HepG2 (cell line): Measurements from ENCODE around the gene TMCC1. TPM values are rescaled to one million over a fixed set of nuclear protein-coding genes. Genes with fewer than 3 reads are reported as not detected.

Experiments used
- ATAC-seq: fragments of 200-7000 bp; cut with Tn5 transposase; 3 replicates; pipeline ENCODE4 v1.9.1; 2020; ENCODE audit warnings: mild to moderate bottlenecking, moderate library complexity
- BruUV-seq: library from RNA; stranded (reverse); fragments of 400-500 nt; replicated peaks from 2 replicates; lab custom pipeline; 2021; lab: Mats Ljungman, UMichigan
- CTCF ChIA-PET: fragments of 300-600 bp; formaldehyde crosslinking; extraction: SDS; loops from one replicate; lab custom pipeline; 2021; ENCODE audit warnings: low total read pairs, inconsistent platforms, low intra/inter-chr PET ratio; lab: Yijun Ruan, JAX
- POLR2A ChIA-PET: fragments of 350-600 bp; sonication (Branson Sonifier 250); formaldehyde crosslinking; loops from one replicate; lab custom pipeline; 2020; ENCODE audit warnings: antibody characterized with exemption, inconsistent platforms; lab: Yijun Ruan, JAX
- DNase-seq: peaks from one replicate; pipeline ENCODE4 v3.0.0-alpha.2; 2015; ENCODE audit warnings: low spot score
- FAIRE-seq: peaks from 3 replicates; lab custom pipeline; 2011; peaks lifted over from hg19 to GRCh38; lab: Jason Lieb, UNC
- H2AFZ ChIP-seq: one replicate; pipeline ENCODE4 v1.6.1; 2011; ENCODE audit warnings: low read length, inconsistent platforms
- H3K27ac ChIP-seq: fragments of 300-600 bp; 3 replicates; pipeline ENCODE4 v1.8.0; 2011; ENCODE audit warnings: mixed run types, mild to moderate bottlenecking, mixed read lengths, low read length, inconsistent platforms; ENCODE audit not compliant: insufficient read depth; ENCODE audit errors: extremely low read length
- H3K27me3 ChIP-seq, 2 experiments: fragments of 200-600 bp in 1 of 2; 2 replicates in 1 of 2; 3 replicates in 1 of 2; pipeline versions ENCODE4 v1.6.0 to v1.8.0; 2011; ENCODE audit warnings: low read length in 2 of 2, mild to moderate bottlenecking in 2 of 2, moderate library complexity in 2 of 2, inconsistent platforms in 1 of 2; ENCODE audit not compliant: insufficient read depth in 2 of 2, control insufficient read depth in 1 of 2
- H3K36me3 ChIP-seq, 2 experiments: fragments of 200-600 bp in 1 of 2; replicated peaks in 1 of 2; 2 replicates in 1 of 2; 3 replicates in 1 of 2; pipeline versions ENCODE4 v1.5.1 to v1.8.0; 2011; ENCODE audit warnings: low read length in 2 of 2, inconsistent platforms in 1 of 2; ENCODE audit not compliant: insufficient read depth in 2 of 2, control insufficient read depth in 1 of 2
- H3K4me1 ChIP-seq: 2 replicates; pipeline ENCODE4 v1.5.1; 2012; ENCODE audit warnings: low read length, inconsistent platforms; ENCODE audit not compliant: insufficient read depth
- H3K4me2 ChIP-seq: 2 replicates; pipeline ENCODE4 v1.6.0; 2011; ENCODE audit warnings: low read depth, low read length, inconsistent platforms
- H3K4me3 ChIP-seq, 3 experiments: fragments of 200-600 bp in 1 of 3; sonication (generic), shearing (Covaris generic) in 1 of 3; replicated peaks in 1 of 3; 2 replicates each; pipeline ENCODE4 v1.5.1; 2011 to 2016; ENCODE audit warnings: low read length in 3 of 3, inconsistent platforms in 2 of 3, low read depth in 2 of 3, mild to moderate bottlenecking in 2 of 3, control low read depth in 1 of 3, mixed read lengths in 1 of 3; ENCODE audit not compliant: insufficient read depth in 1 of 3
- H3K79me2 ChIP-seq: one replicate; pipeline ENCODE4 v1.6.1; 2011; ENCODE audit warnings: low read length, inconsistent platforms; ENCODE audit not compliant: insufficient read depth
- H3K9ac ChIP-seq: 2 replicates; pipeline ENCODE4 v1.6.0; 2011; ENCODE audit warnings: mild to moderate bottlenecking, low read depth, low read length, inconsistent platforms; ENCODE audit not compliant: insufficient read depth
- H3K9me3 ChIP-seq: 2 replicates; pipeline ENCODE4 v1.5.1; 2012; ENCODE audit warnings: mild to moderate bottlenecking, low read length
- H4K20me1 ChIP-seq: 2 replicates; pipeline ENCODE4 v1.6.0; 2011; ENCODE audit warnings: inconsistent platforms, mild to moderate bottlenecking, low read length, moderate library complexity; ENCODE audit not compliant: insufficient read depth
- ATF2 ChIP-seq: sonication (generic); formaldehyde crosslinking; IDR thresholded peaks from 2 replicates; pipeline ENCODE4 v1.4.0; 2020; ENCODE audit warnings: missing genetic modification reagents
- ZNF652 ChIP-seq: IDR thresholded peaks from 2 replicates; pipeline ENCODE4 v1.6.1; 2016; ENCODE audit warnings: low read depth, borderline replicate concordance
- WGBS: methylation state at CpG from one replicate; pipeline ENCODE4 v1.1.6; 2017; ENCODE audit warnings: low lambda C conversion rate; 5-methylcytosine and 5-hydroxymethylcytosine counted together
- in situ Hi-C: cut with HindIII; loops from 2 replicates; pipeline ENCODE4 v1.10.0; 2017; ENCODE audit warnings: low pct_unique_long_range_greater_than_20kb; ENCODE audit not compliant: extremely low pct_ligation_motif_present
- intact Hi-C: fragments of 100-400 bp; cut with micrococcal nuclease; formaldehyde crosslinking; loops from one replicate; pipeline ENCODE4 v1.10.0; 2022; ENCODE audit not compliant: unreplicated experiment
- polyA plus RNA-seq, 8 experiments: library from polyadenylated mRNA; depleted of rRNA in 3 of 8; stranded (reverse) in 7 of 8; unstranded in 1 of 8; fragments of >200 nt; fragmentation: Illumina TruSeq in 4 of 8; extraction: Trizol in 4 of 8; gene quantifications; 2 replicates each; pipeline versions ENCODE4 v1.2.1 to v1.2.3, GENCODE V29; 2011 to 2016; ENCODE audit warnings: low read depth in 4 of 8, missing spikeins in 1 of 8, mixed read lengths in 1 of 8; ENCODE audit not compliant: insufficient read depth in 1 of 8
- total RNA-seq, 5 experiments: library from RNA; depleted of rRNA; stranded (reverse); fragments of >200 nt; fragmentation: Illumina TruSeq; extraction: Trizol; gene quantifications; 2 replicates each; pipeline ENCODE4 v1.2.3, GENCODE V29; 2016; ENCODE audit warnings: low read depth in 1 of 5

Gene TMCC1
- total and polyA plus RNA-seq, 2 of the 13 experiments (the other 11 are each of a cell fraction or from before 2014, with no cell fraction given), result 12.1 to 264 TPM

DNA sequence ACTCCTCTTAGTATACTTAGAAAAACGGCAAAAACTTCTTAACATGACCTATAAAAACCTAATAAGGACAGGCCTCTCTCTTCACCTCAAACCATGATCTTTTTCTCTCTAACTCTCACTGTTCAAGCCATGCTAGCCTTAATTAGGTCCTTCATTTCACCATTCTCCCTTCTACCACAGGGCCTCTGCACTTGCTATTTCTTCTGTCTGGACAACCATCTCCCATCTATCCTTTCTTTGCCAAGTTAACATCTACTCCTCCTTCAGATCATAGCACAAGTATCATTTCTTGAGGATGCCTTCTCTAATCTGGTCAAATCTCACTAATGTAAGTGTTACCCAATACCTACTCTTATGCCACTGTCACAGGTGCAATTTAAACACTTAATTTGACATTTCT is 39.1 kb downstream of the TMCC1 start:
- no peak for TF ChIP-seq ZNF652
- in situ Hi-C loops, result no loop called here

DNA sequence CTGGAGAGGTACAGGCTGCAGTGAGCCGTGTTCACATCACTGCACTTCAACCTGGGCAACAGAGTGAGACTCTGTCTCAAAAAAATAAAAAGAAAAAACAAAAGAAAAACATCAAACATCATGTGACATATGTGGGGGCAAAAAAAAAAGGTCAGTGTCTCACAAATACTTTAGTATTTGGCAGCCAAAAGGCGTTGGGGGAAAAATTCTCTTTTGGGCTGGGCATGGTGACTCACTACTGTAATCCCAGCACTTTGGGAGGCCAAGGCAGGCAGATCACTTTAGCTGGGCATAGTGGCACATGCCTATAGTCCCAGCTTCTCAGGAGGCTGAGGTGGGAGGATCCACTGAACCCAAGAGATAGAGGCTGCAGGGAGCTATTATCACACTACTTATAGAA is 47.6 kb downstream of the TMCC1 start:
- H3K4me1 ChIP-seq, result peaks cover 10% of the 10 kb centered on the region
- ATAC-seq (no peak), FAIRE-seq (no peak), DNase-seq (no peak)
- H3K9ac ChIP-seq, result no peak overlapping the region
- WGBS, result 94% methylated on average over 2 of the region's 2 CpGs
- ChIA-PET POLR2A (no interaction called here), CTCF (no interaction called here)
- in situ Hi-C loops, result no loop called here
- intact Hi-C loops, result no loop called here
- no peaks in the 10 kb centered on the region for H3K27me3 ChIP-seq
- no peak for TF ChIP-seq ATF2 (CRISPR knock-in tag)
- H3K27ac ChIP-seq, result no peak overlapping the region
- H3K4me2 ChIP-seq, result no peak overlapping the region
- no peak overlapping the region for H2AFZ ChIP-seq
- no peaks in the 10 kb centered on the region for H3K9me3 ChIP-seq
- H3K79me2 ChIP-seq, result peaks cover 1% of the 10 kb centered on the region
- no TSS peak for BruUV-seq
- no peaks in the 10 kb centered on the region for H4K20me1 ChIP-seq
- H3K4me3 ChIP-seq, result no peak overlapping the region
- peaks cover 0 to under 1% of the 10 kb centered on the region in 2 experiments; a peak in 2 of 5 replicates for H3K36me3 ChIP-seq

More for the DNA sequence above, 39.1 kb downstream of the TMCC1 start:
- H3K4me1 ChIP-seq, result peaks cover 22% of the 10 kb centered on the region
- no peak for DNase-seq
- FAIRE-seq, result no peak
- intact Hi-C loops, result no loop called here
- no TSS peak for BruUV-seq
- no peak overlapping the region for H3K4me2 ChIP-seq
- no peak overlapping the region for H2AFZ ChIP-seq
- CTCF ChIA-PET, result no interaction called here
- no peaks in the 10 kb centered on the region for H3K27me3 ChIP-seq
- no peaks in the 10 kb centered on the region for H4K20me1 ChIP-seq
- no peak for ATAC-seq
- no peaks in the 10 kb centered on the region for H3K9me3 ChIP-seq
- peaks cover 0 to 2% of the 10 kb centered on the region in 2 experiments; a peak in 1 of 5 replicates for H3K36me3 ChIP-seq
- peaks cover 8% of the 10 kb centered on the region for H3K79me2 ChIP-seq
- POLR2A ChIA-PET, result no interaction called here
- WGBS, result 95% methylated on average over 1 of the region's 1 CpG
- no peak overlapping the region for H3K9ac ChIP-seq
- H3K27ac ChIP-seq, result no peak overlapping the region
- H3K4me3 ChIP-seq, result no peak overlapping the region
